K562 (cell line): ENCODE data around the gene TMTC2. TPM values are rescaled to one million over a fixed set of nuclear protein-coding genes. Genes with fewer than 3 reads are reported as not detected.

Experiments used
- ATAC-seq: fragments of 200-7000 bp; cut with Tn5 transposase; 3 replicates; pipeline ENCODE4 v1.9.1; 2020; ENCODE audit warnings: moderate library complexity
- BruUV-seq: library from RNA; stranded (reverse); fragments of 400-500 nt; replicated peaks from 2 replicates; lab custom pipeline; 2021; lab: Mats Ljungman, UMichigan
- CTCF ChIA-PET: fragments of 300-600 bp; formaldehyde crosslinking; extraction: SDS; loops from one replicate; lab custom pipeline; 2021; ENCODE audit warnings: low intra/inter-chr PET ratio; lab: Yijun Ruan, JAX
- POLR2A ChIA-PET: fragments of 300-600, 350-650 bp; sonication (Branson Sonifier 250); formaldehyde crosslinking; extraction: SDS; loops from one replicate; lab custom pipeline; 2021; ENCODE audit warnings: antibody characterized with exemption, inconsistent platforms; lab: Yijun Ruan, JAX
- DNase-seq, 4 experiments: peaks; one replicate each; pipeline versions ENCODE4 v3.0.0 to v3.0.0-alpha.2; 2011 to 2018; ENCODE audit warnings: low spot score in 3 of 4, mixed read lengths in 3 of 4; ENCODE audit errors: extremely low read depth in 1 of 4
- FAIRE-seq: peaks from 2 replicates; lab custom pipeline; 2011; peaks lifted over from hg19 to GRCh38; lab: Jason Lieb, UNC
- H2AFZ ChIP-seq: 2 replicates; pipeline ENCODE4 v1.6.0; 2011; ENCODE audit warnings: low read depth, low read length, control low read depth, inconsistent platforms
- H3K27ac ChIP-seq: fragments of 200-600 bp; 3 replicates; pipeline ENCODE4 v1.8.0; 2011; ENCODE audit warnings: low read depth, mild to moderate bottlenecking, control low read depth, inconsistent platforms, low read length, moderate library complexity, mixed read lengths; ENCODE audit errors: extremely low read depth
- H3K27me3 ChIP-seq, 2 experiments: fragments of 300-600 bp in 1 of 2; 2 replicates in 1 of 2; 3 replicates in 1 of 2; pipeline versions ENCODE4 v1.6.0 to v1.8.0; 2011; ENCODE audit warnings: inconsistent platforms in 2 of 2, low read length in 2 of 2, mild to moderate bottlenecking in 1 of 2, mixed read lengths in 1 of 2, moderate library complexity in 1 of 2; ENCODE audit not compliant: control insufficient read depth in 2 of 2, insufficient read depth in 2 of 2
- H3K36me3 ChIP-seq: fragments of 300-600 bp; 3 replicates; pipeline ENCODE4 v1.8.0; 2011; ENCODE audit warnings: mild to moderate bottlenecking, low read length, inconsistent platforms; ENCODE audit not compliant: control insufficient read depth, insufficient read depth
- H3K4me1 ChIP-seq, 2 experiments: fragments of 200-600 bp in 1 of 2; replicated peaks in 1 of 2; 2 replicates in 1 of 2; 3 replicates in 1 of 2; pipeline versions ENCODE4 v1.5.1 to v1.8.0; 2011; ENCODE audit warnings: inconsistent platforms in 2 of 2, low read length in 2 of 2, mild to moderate bottlenecking in 1 of 2, mixed read lengths in 1 of 2, moderate library complexity in 1 of 2; ENCODE audit not compliant: control insufficient read depth in 2 of 2, insufficient read depth in 2 of 2
- H3K4me2 ChIP-seq: 2 replicates; pipeline ENCODE4 v1.6.1; 2011; ENCODE audit warnings: low read length, control low read depth, inconsistent platforms, mixed read lengths; ENCODE audit not compliant: insufficient read depth
- H3K4me3 ChIP-seq: fragments of 200-600 bp; sonication (generic), shearing (Covaris generic); 2 replicates; pipeline ENCODE4 v1.5.1; 2016; ENCODE audit warnings: control low read depth, inconsistent platforms
- H3K79me2 ChIP-seq: fragments of 200-600 bp; 3 replicates; pipeline ENCODE4 v1.8.0; 2011; ENCODE audit warnings: low read length, inconsistent platforms; ENCODE audit not compliant: control insufficient read depth, insufficient read depth
- H3K9ac ChIP-seq, 2 experiments: 2 replicates each; pipeline versions ENCODE4 v1.6.0 to v1.6.1; 2011; ENCODE audit warnings: low read depth in 2 of 2, low read length in 2 of 2, control low read depth in 1 of 2, inconsistent platforms in 1 of 2, mild to moderate bottlenecking in 1 of 2, mixed read lengths in 1 of 2; ENCODE audit not compliant: insufficient read depth in 1 of 2
- H3K9me1 ChIP-seq: one replicate; pipeline ENCODE4 v1.6.0; 2011; ENCODE audit warnings: inconsistent platforms, mild to moderate bottlenecking, low read length, moderate library complexity; ENCODE audit not compliant: control insufficient read depth, insufficient read depth
- H3K9me3 ChIP-seq: replicated peaks from 2 replicates; pipeline ENCODE4 v1.5.1; 2011; ENCODE audit warnings: low read depth, low read length, inconsistent platforms; ENCODE audit not compliant: control insufficient read depth, insufficient read depth
- H4K20me1 ChIP-seq: replicated peaks from 2 replicates; pipeline ENCODE4 v1.6.1; 2011; ENCODE audit warnings: low read length, inconsistent platforms, mixed read lengths; ENCODE audit not compliant: control insufficient read depth, insufficient read depth
- BMI1 ChIP-seq: fragments of 150-350 bp; IDR thresholded peaks from 2 replicates; pipeline ENCODE4 v1.6.1; 2014; ENCODE audit warnings: low read length
- CHAMP1 ChIP-seq: fragments of 450-650 bp; IDR thresholded peaks from 2 replicates; pipeline ENCODE4 v1.6.1; 2016; ENCODE audit warnings: mild to moderate bottlenecking
- CHCHD3 ChIP-seq: fragments of 250-450 bp; sonication (Bioruptor Pico); IDR thresholded peaks from 2 replicates; pipeline ENCODE4 v2.1.2; 2022; ENCODE audit warnings: mild to moderate bottlenecking
- GTF2F1 ChIP-seq: IDR thresholded peaks from 2 replicates; pipeline ENCODE4 v1.6.1; 2011; ENCODE audit warnings: low read depth, low read length, improper control_type of control experiment
- LCOR ChIP-seq: sonication (generic); formaldehyde crosslinking; IDR thresholded peaks from 2 replicates; pipeline ENCODE4 v1.8.0; 2022; ENCODE audit warnings: mild to moderate bottlenecking, missing genetic modification reagents
- NR2C1 ChIP-seq, 2 experiments: fragments of 450-650 bp; IDR thresholded peaks; 2 replicates each; pipeline ENCODE4 v1.6.1; 2017; ENCODE audit warnings: mild to moderate bottlenecking in 2 of 2, antibody characterized with exemption in 1 of 2, inconsistent platforms in 1 of 2, missing compliant biosample characterization in 1 of 2, missing genetic modification characterization in 1 of 2
- PHB2 ChIP-seq: fragments of 450-650 bp; IDR thresholded peaks from 2 replicates; pipeline ENCODE4 v1.6.1; 2017; ENCODE audit warnings: low read depth
- POLR3G ChIP-seq: IDR thresholded peaks from 2 replicates; pipeline ENCODE4 v1.6.1; 2011; ENCODE audit not compliant: insufficient read length, insufficient replicate concordance; ENCODE audit errors: extremely low read depth
- PPARD ChIP-seq: fragments of 250-450 bp; sonication (Bioruptor Pico); IDR thresholded peaks from 2 replicates; pipeline ENCODE4 v1.8.0; 2022; ENCODE audit warnings: inconsistent platforms, mild to moderate bottlenecking, moderate library complexity
- PREB ChIP-seq: sonication (generic); formaldehyde crosslinking; IDR thresholded peaks from 2 replicates; pipeline ENCODE4 v1.8.1; 2023; ENCODE audit warnings: mild to moderate bottlenecking, missing genetic modification reagents
- PURB ChIP-seq: sonication (generic); formaldehyde crosslinking; IDR thresholded peaks from 2 replicates; pipeline ENCODE4 v1.9.0; 2021; ENCODE audit warnings: low read depth, mild to moderate bottlenecking, missing genetic modification reagents
- TAF7 ChIP-seq: fragments of 450-650 bp; IDR thresholded peaks from 2 replicates; pipeline ENCODE4 v1.6.1; 2016; ENCODE audit warnings: missing genetic modification characterization, missing compliant biosample characterization
- ZBTB1 ChIP-seq: sonication (generic); formaldehyde crosslinking; IDR thresholded peaks from 2 replicates; pipeline ENCODE4 v1.8.1; 2023; ENCODE audit warnings: missing genetic modification reagents, low read depth, mild to moderate bottlenecking, borderline replicate concordance
- ZBTB8A ChIP-seq: fragments of 450-650 bp; IDR thresholded peaks from 2 replicates; pipeline ENCODE4 v1.6.1; 2018; ENCODE audit warnings: mild to moderate bottlenecking, moderate library complexity; ENCODE audit not compliant: partially characterized antibody
- ZSCAN32 ChIP-seq: fragments of 450-650 bp; formaldehyde crosslinking; IDR thresholded peaks from 2 replicates; pipeline ENCODE4 v1.4.0; 2020; ENCODE audit warnings: mild to moderate bottlenecking, moderate library complexity
- WGBS: fragments of 100-300 bp; shearing (Covaris generic); methylation state at CpG from one replicate; pipeline ENCODE4 v1.1.6; 2016; ENCODE audit warnings: low coverage, mixed read lengths; ENCODE audit not compliant: insufficient coverage; ENCODE audit errors: missing lambda C conversion rate; 5-methylcytosine and 5-hydroxymethylcytosine counted together
- in situ Hi-C: fragments of 300-500 bp; cut with MboI; formaldehyde crosslinking; loops from 4 replicates; pipeline ENCODE4 v1.15.0; 2018; ENCODE audit warnings: inconsistent platforms, mixed read lengths
- intact Hi-C: fragments of 100-400 bp; cut with micrococcal nuclease; formaldehyde crosslinking; loops from 2 replicates; pipeline ENCODE4 v1.14.2; 2022
- polyA plus RNA-seq, 8 experiments: library from polyadenylated mRNA; depleted of rRNA in 4 of 8; stranded (reverse) in 5 of 8; unstranded in 3 of 8; fragments of >200 nt; fragmentation: Nextera tagmentation in 2 of 8; fragmentation: Illumina TruSeq in 1 of 8; extraction: Ambion mirVana in 2 of 8; extraction: Trizol in 1 of 8; gene quantifications; 2 replicates each; pipeline versions ENCODE4 v1.2.1 to v1.2.3, GENCODE V29; 2011 to 2014; ENCODE audit warnings: inconsistent platforms in 1 of 8, missing spikeins in 1 of 8
- total RNA-seq, 7 experiments: library from RNA; depleted of rRNA in 6 of 7; stranded (reverse); fragments of >200 nt in 6 of 7; fragmentation: Illumina TruSeq in 2 of 7; extraction: Trizol in 2 of 7; gene quantifications; 2 replicates each; pipeline versions ENCODE4 v1.2.1 to v1.2.3, GENCODE V29; 2011 to 2021; ENCODE audit warnings: low replicate concordance in 1 of 7

Gene TMTC2
- total and polyA plus RNA-seq, 9 of the 15 experiments (the other 6 are each of a cell fraction or from before 2014, with no cell fraction given) = 0.29 to 1.1 (median 0.55) TPM

GRCh38 chr12:82714427-82714826 is 27.7 kb downstream of the TMTC2 start:
- Histone ChIP-seq H3K4me3 (no peak overlapping the region), H3K9me1 (no peaks in the 10 kb centered on the region), H3K36me3 (no peaks in the 10 kb centered on the region), H3K79me2 (no peaks in the 10 kb centered on the region), H4K20me1 (no peaks in the 10 kb centered on the region)
- intact Hi-C loops = no loop called here
- no peak for DNase-seq
- in situ Hi-C loops = no loop called here
- no peak for TF ChIP-seq ZSCAN32 (CRISPR knock-in tag)
- TF ChIP-seq PURB (CRISPR knock-in tag) = no peak
- TF ChIP-seq, all 486 proteins: peak for 0
- 5% methylated on average over 3 of the region's 3 CpGs for WGBS
- no peak for FAIRE-seq
- BruUV-seq = no TSS peak
- ATAC-seq = no peak
- Histone ChIP-seq H3K9me3 (no peaks in the 10 kb centered on the region), H3K4me2 (no peak overlapping the region), H3K9ac (no peak overlapping the region), H2AFZ (no peak overlapping the region), H3K27me3 (no peaks in the 10 kb centered on the region), H3K4me1 (no peaks in the 10 kb centered on the region), H3K27ac (no peak overlapping the region)
- ChIA-PET POLR2A (no interaction called here), CTCF (no interaction called here)

GRCh38 chr12:82721726-82722125 is 35.0 kb downstream of the TMTC2 start:
- no peak overlapping the region for H3K27ac ChIP-seq
- no peaks in the 10 kb centered on the region for H3K27me3 ChIP-seq
- H3K4me3 ChIP-seq = no peak overlapping the region
- DNase-seq (no peak), ATAC-seq (no peak), FAIRE-seq (no peak)
- ChIA-PET POLR2A (no interaction called here), CTCF (no interaction called here)
- no peaks in the 10 kb centered on the region for H3K9me3 ChIP-seq
- WGBS = 0% methylated on average over 1 of the region's 1 CpG
- no peaks in the 10 kb centered on the region for H3K4me1 ChIP-seq
- no peaks in the 10 kb centered on the region for H3K9me1 ChIP-seq
- no peak overlapping the region for H2AFZ ChIP-seq
- no peaks in the 10 kb centered on the region for H3K79me2 ChIP-seq
- BruUV-seq = no TSS peak
- no peaks in the 10 kb centered on the region for H4K20me1 ChIP-seq
- H3K4me2 ChIP-seq = no peak overlapping the region
- no peak overlapping the region for H3K9ac ChIP-seq
- H3K36me3 ChIP-seq = no peaks in the 10 kb centered on the region
- intact Hi-C loops = no loop called here
- no peak for TF ChIP-seq POLR3G
- no peak for TF ChIP-seq BMI1
- no peak for TF ChIP-seq PPARD
- TF ChIP-seq ZBTB8A = no peak
- TF ChIP-seq GTF2F1 = no peak
- TF ChIP-seq PREB (CRISPR knock-in tag) = no peak
- TF ChIP-seq PHB2 = no peak
- no peak for TF ChIP-seq TAF7 (tag)
- no peak for TF ChIP-seq CHAMP1
- no peak for TF ChIP-seq LCOR (CRISPR knock-in tag)
- TF ChIP-seq ZBTB1 (CRISPR knock-in tag) = no peak
- TF ChIP-seq NR2C1 (IDR thresholded peaks at IDR 0.05) = no peak
- TF ChIP-seq NR2C1 (tag; IDR thresholded peaks at IDR 0.05) = no peak
- TF ChIP-seq CHCHD3 (CRISPR knock-in tag) = no peak
- in situ Hi-C loops = no loop called here
